Trophoblast cell (in vitro differentiated cells and primary cell): ENCODE data around the gene PPFIA2.

Experiments used
- DNase-seq, 2 donors: peaks; one replicate each; pipeline ENCODE4 v3.0.0-alpha.2; 2016
- H2AFZ ChIP-seq: 2 replicates; pipeline ENCODE4 v1.6.1; 2013; ENCODE audit warnings: low read length, moderate library complexity, mild to moderate bottlenecking; ENCODE audit not compliant: insufficient read depth, poor library complexity
- H2AK5ac ChIP-seq: 2 replicates; pipeline ENCODE4 v1.6.1; 2013; ENCODE audit warnings: mild to moderate bottlenecking, low read length
- H2BK120ac ChIP-seq: 2 replicates; pipeline ENCODE4 v1.6.1; 2013; ENCODE audit warnings: low read length, mild to moderate bottlenecking, moderate library complexity; ENCODE audit not compliant: insufficient read depth, poor library complexity
- H2BK12ac ChIP-seq: 2 replicates; pipeline ENCODE4 v1.6.1; 2013; ENCODE audit warnings: mild to moderate bottlenecking, low read length, moderate library complexity
- H2BK5ac ChIP-seq: 2 replicates; pipeline ENCODE4 v1.6.1; 2013; ENCODE audit warnings: low read length, low read depth, moderate library complexity, mild to moderate bottlenecking; ENCODE audit not compliant: poor library complexity
- H3K14ac ChIP-seq: 2 replicates; pipeline ENCODE4 v1.6.1; 2013; ENCODE audit warnings: mild to moderate bottlenecking, low read length
- H3K18ac ChIP-seq: 2 replicates; pipeline ENCODE4 v1.6.1; 2013; ENCODE audit warnings: mild to moderate bottlenecking, low read length
- H3K23ac ChIP-seq: 2 replicates; pipeline ENCODE4 v1.6.1; 2013; ENCODE audit warnings: low read length
- H3K27ac ChIP-seq: 2 replicates; pipeline ENCODE4 v1.5.1; 2013; ENCODE audit warnings: low read depth, mild to moderate bottlenecking, inconsistent platforms, low read length, moderate library complexity
- H3K27me3 ChIP-seq: 2 replicates; pipeline ENCODE4 v1.6.1; 2013; ENCODE audit warnings: inconsistent platforms, mild to moderate bottlenecking, low read length, moderate library complexity; ENCODE audit not compliant: insufficient read depth
- H3K36me3 ChIP-seq, 2 experiments: 1 replicate in 1 of 2; 2 replicates in 1 of 2; pipeline ENCODE4 v1.6.1; 2013; ENCODE audit warnings: low read length in 2 of 2, mild to moderate bottlenecking in 2 of 2, moderate library complexity in 1 of 2; ENCODE audit not compliant: insufficient read depth in 2 of 2, control insufficient read depth in 1 of 2
- H3K4ac ChIP-seq: 2 replicates; pipeline ENCODE4 v1.6.1; 2013; ENCODE audit warnings: low read depth, mild to moderate bottlenecking, low read length, moderate library complexity
- H3K4me1 ChIP-seq, 2 experiments: 1 replicate in 1 of 2; 2 replicates in 1 of 2; pipeline ENCODE4 v1.6.1; 2013; ENCODE audit warnings: low read length in 2 of 2, mild to moderate bottlenecking in 2 of 2, moderate library complexity in 1 of 2; ENCODE audit not compliant: insufficient read depth in 2 of 2, control insufficient read depth in 1 of 2
- H3K4me2 ChIP-seq: 2 replicates; pipeline ENCODE4 v1.6.1; 2013; ENCODE audit warnings: inconsistent platforms, mild to moderate bottlenecking, low read length, moderate library complexity
- H3K4me3 ChIP-seq: 2 replicates; pipeline ENCODE4 v1.5.1; 2013; ENCODE audit warnings: mild to moderate bottlenecking, low read depth, low read length, inconsistent platforms
- H3K79me1 ChIP-seq: one replicate; pipeline ENCODE4 v1.6.1; 2013; ENCODE audit warnings: low read length
- H3K79me2 ChIP-seq: 2 replicates; pipeline ENCODE4 v1.6.1; 2013; ENCODE audit warnings: low read length, mild to moderate bottlenecking; ENCODE audit not compliant: control insufficient read depth, insufficient read depth, poor library complexity
- H3K9ac ChIP-seq: 2 replicates; pipeline ENCODE4 v1.6.1; 2013; ENCODE audit warnings: mild to moderate bottlenecking, low read length
- H3K9me3 ChIP-seq: 2 replicates; pipeline ENCODE4 v1.6.1; 2013; ENCODE audit warnings: low read depth, mild to moderate bottlenecking, control low read depth, inconsistent platforms, low read length; ENCODE audit not compliant: insufficient read depth
- H4K12ac ChIP-seq: 2 replicates; pipeline ENCODE4 v1.6.1; 2013; ENCODE audit warnings: low read depth, mild to moderate bottlenecking, low read length, moderate library complexity
- H4K8ac ChIP-seq: 2 replicates; pipeline ENCODE4 v1.6.1; 2013; ENCODE audit warnings: low read depth, mild to moderate bottlenecking, low read length, moderate library complexity
- H4K91ac ChIP-seq: one replicate; pipeline ENCODE4 v1.6.1; 2013; ENCODE audit warnings: low read depth, mild to moderate bottlenecking, low read length, moderate library complexity
- WGBS: extraction: QIAGEN DNeasy Blood & Tissue Kit; methylation state at CpG from one replicate; pipeline ENCODE4 v1.1.7; 2013; ENCODE audit warnings: missing lambda C conversion rate; ENCODE audit not compliant: insufficient read length, insufficient coverage; ENCODE audit errors: extremely low coverage; 5-methylcytosine and 5-hydroxymethylcytosine counted together

The PPFIA2 gene

GRCh38 chr12:81330480-81330879 lies 428.7 kb downstream of the PPFIA2 start:
- no peak overlapping the region for H2BK120ac ChIP-seq
- no peaks in the 10 kb centered on the region for H3K79me2 ChIP-seq
- H3K4me1 ChIP-seq = no peaks in the 10 kb centered on the region
- no peaks in the 10 kb centered on the region for H3K79me1 ChIP-seq
- H2AK5ac ChIP-seq = no peak overlapping the region
- no peak overlapping the region for H3K18ac ChIP-seq
- DNase-seq = no peak
- H2BK5ac ChIP-seq = no peak overlapping the region
- no peak overlapping the region for H3K14ac ChIP-seq
- H2AFZ ChIP-seq = no peak overlapping the region
- H3K23ac ChIP-seq = no peak overlapping the region
- H3K27me3 ChIP-seq = no peaks in the 10 kb centered on the region
- no peak overlapping the region for H4K12ac ChIP-seq
- no peaks in the 10 kb centered on the region for H3K9me3 ChIP-seq
- H2BK12ac ChIP-seq = no peak overlapping the region
- no peak overlapping the region for H3K4me3 ChIP-seq
- no peak overlapping the region for H3K4me2 ChIP-seq
- no peak overlapping the region for H3K4ac ChIP-seq
- WGBS = no CpG with 5 or more reads among the region's 1 CpG
- no peak overlapping the region for H4K91ac ChIP-seq
- no peak overlapping the region for H3K9ac ChIP-seq
- H4K8ac ChIP-seq = no peak overlapping the region
- H3K36me3 ChIP-seq = no peaks in the 10 kb centered on the region
- H3K27ac ChIP-seq = no peak overlapping the region

- no CpG with 5 or more reads among the region's 2 CpGs for WGBS
- no peak overlapping the region for H2AFZ ChIP-seq
These were observed 430.1 kb downstream of the PPFIA2 start for GRCh38 chr12:81329085-81329484.

GRCh38 chr12:81327425-81327824 lies 431.7 kb downstream of the PPFIA2 start:
- H2BK5ac ChIP-seq = no peak overlapping the region
- no peak overlapping the region for H3K27ac ChIP-seq
- H3K4ac ChIP-seq = no peak overlapping the region
- no peak overlapping the region for H4K8ac ChIP-seq
- H3K9ac ChIP-seq = no peak overlapping the region
- no peaks in the 10 kb centered on the region for H3K27me3 ChIP-seq
- no peak for DNase-seq
- H3K23ac ChIP-seq = no peak overlapping the region
- no peaks in the 10 kb centered on the region for H3K4me1 ChIP-seq
- H4K91ac ChIP-seq = no peak overlapping the region
- no peak overlapping the region for H4K12ac ChIP-seq
- no peaks in the 10 kb centered on the region for H3K79me2 ChIP-seq
- no peak overlapping the region for H3K4me3 ChIP-seq
- no peaks in the 10 kb centered on the region for H3K79me1 ChIP-seq
- no peak overlapping the region for H2BK12ac ChIP-seq
- no peak overlapping the region for H3K14ac ChIP-seq
- no peaks in the 10 kb centered on the region for H3K9me3 ChIP-seq
- no peak overlapping the region for H2BK120ac ChIP-seq
- H3K4me2 ChIP-seq = no peak overlapping the region
- no peak overlapping the region for H3K18ac ChIP-seq
- H3K36me3 ChIP-seq = no peaks in the 10 kb centered on the region
- no peak overlapping the region for H2AFZ ChIP-seq
- no peak overlapping the region for H2AK5ac ChIP-seq

More at GRCh38 chr12:81329085-81329484, 430.1 kb downstream of the PPFIA2 start:
- Histone ChIP-seq H3K18ac (no peak overlapping the region), H2BK12ac (no peak overlapping the region), H3K79me1 (no peaks in the 10 kb centered on the region), H3K4me3 (no peak overlapping the region), H3K23ac (no peak overlapping the region), H3K36me3 (no peaks in the 10 kb centered on the region), H3K4me2 (no peak overlapping the region), H2BK5ac (no peak overlapping the region), H3K79me2 (no peaks in the 10 kb centered on the region), H3K9ac (no peak overlapping the region), H3K14ac (no peak overlapping the region), H4K12ac (no peak overlapping the region), H4K91ac (no peak overlapping the region), H2BK120ac (no peak overlapping the region), H2AK5ac (no peak overlapping the region), H3K9me3 (no peaks in the 10 kb centered on the region), H4K8ac (no peak overlapping the region), H3K27me3 (no peaks in the 10 kb centered on the region), H3K4ac (no peak overlapping the region), H3K27ac (no peak overlapping the region), H3K4me1 (no peaks in the 10 kb centered on the region)
- DNase-seq = peak in 1 of 2 donors; percentile 15

- no peak overlapping the region for H2BK12ac ChIP-seq
- no peak overlapping the region for H3K14ac ChIP-seq
- no peak overlapping the region for H3K4me3 ChIP-seq
- no peak overlapping the region for H2BK120ac ChIP-seq
- H3K27ac ChIP-seq = no peak overlapping the region
- H4K91ac ChIP-seq = no peak overlapping the region
- no peaks in the 10 kb centered on the region for H3K4me1 ChIP-seq
- no peak overlapping the region for H3K9ac ChIP-seq
- H3K79me2 ChIP-seq = no peaks in the 10 kb centered on the region
- no peaks in the 10 kb centered on the region for H3K27me3 ChIP-seq
- H3K79me1 ChIP-seq = no peaks in the 10 kb centered on the region
- no peak overlapping the region for H2AFZ ChIP-seq
- no peak overlapping the region for H2BK5ac ChIP-seq
- no peak overlapping the region for H2AK5ac ChIP-seq
- H3K4ac ChIP-seq = no peak overlapping the region
- H3K36me3 ChIP-seq = no peaks in the 10 kb centered on the region
- no peak overlapping the region for H3K18ac ChIP-seq
- DNase-seq = no peak
- H4K8ac ChIP-seq = no peak overlapping the region
- H3K23ac ChIP-seq = no peak overlapping the region
- H4K12ac ChIP-seq = no peak overlapping the region
- no peaks in the 10 kb centered on the region for H3K9me3 ChIP-seq
- H3K4me2 ChIP-seq = no peak overlapping the region
These were observed 434.1 kb downstream of the PPFIA2 start for GRCh38 chr12:81325086-81325485.
